Naive thymus-derived CD4-positive, alpha-beta T cell (primary cell): ENCODE measurements around the gene RSRC1. TPM values are rescaled to one million over a fixed set of nuclear protein-coding genes. Genes with fewer than 3 reads are reported as not detected.
A peak's percentile ranks its signal among the peaks of the same experiment; 100 is the strongest.

Experiments
- ATAC-seq: fragments of 150-1000 bp; cut with Tn5 transposase; 2 replicates; pipeline ENCODE4 v1.10.0; 2021; ENCODE audit warnings: mild to moderate bottlenecking, moderate library complexity
- CTCF ChIA-PET: fragments of 350-600 bp; sonication (Branson Sonifier 250); formaldehyde crosslinking; loops from one replicate; lab custom pipeline; 2021; ENCODE audit warnings: antibody characterized with exemption; lab: Charles Lee
- POLR2A ChIA-PET: fragments of 350-600 bp; sonication (Branson Sonifier 250); formaldehyde crosslinking; loops from one replicate; lab custom pipeline; 2021; ENCODE audit warnings: antibody characterized with exemption, inconsistent platforms; lab: Charles Lee
- DNase-seq, 9 donors: peaks; one replicate each; pipeline versions ENCODE4 v3.0.0 to v3.0.0-alpha.2; 2020 to 2022; ENCODE audit warnings: mixed read lengths in 1 of 9
- H3K27ac ChIP-seq: one replicate; pipeline ENCODE4 v1.7.0; 2013; ENCODE audit warnings: mild to moderate bottlenecking, low read depth, low read length, moderate library complexity
- H3K27me3 ChIP-seq, 2 donors: one replicate each; pipeline ENCODE4 v1.7.0; 2013; ENCODE audit warnings: low read length in 2 of 2, mild to moderate bottlenecking in 2 of 2, moderate library complexity in 2 of 2; ENCODE audit not compliant: control insufficient read depth in 2 of 2, insufficient read depth in 2 of 2
- H3K36me3 ChIP-seq, 3 experiments: 1 replicate in 2 of 3; 2 replicates in 1 of 3; pipeline ENCODE4 v1.7.0; 2013; ENCODE audit warnings: low read length in 3 of 3, mild to moderate bottlenecking in 3 of 3, moderate library complexity in 1 of 3; ENCODE audit not compliant: insufficient read depth in 3 of 3, control insufficient read depth in 2 of 3
- H3K4me1 ChIP-seq, 2 donors: one replicate each; pipeline ENCODE4 v1.7.0; 2013; ENCODE audit warnings: low read length in 2 of 2, mild to moderate bottlenecking in 2 of 2, moderate library complexity in 1 of 2; ENCODE audit not compliant: control insufficient read depth in 2 of 2, insufficient read depth in 2 of 2
- H3K4me3 ChIP-seq: 2 replicates; pipeline ENCODE4 v1.7.0; 2013; ENCODE audit warnings: mild to moderate bottlenecking, low read length
- H3K9me3 ChIP-seq, 3 experiments: 1 replicate in 2 of 3; 2 replicates in 1 of 3; pipeline ENCODE4 v1.7.0; 2013; ENCODE audit warnings: low read length in 3 of 3; ENCODE audit not compliant: control insufficient read depth in 2 of 3
- H3K27ac Mint-ChIP-seq, 9 donors: one replicate each; pipeline ENCODE4 v1.8.0; 2020 to 2022; ENCODE audit warnings: mixed read lengths in 9 of 9, mild to moderate bottlenecking in 8 of 9, moderate library complexity in 5 of 9, inconsistent platforms in 2 of 9
- H3K27me3 Mint-ChIP-seq, 5 donors: one replicate each; pipeline ENCODE4 v1.8.0; 2021 to 2022; ENCODE audit warnings: mixed read lengths in 5 of 5, mild to moderate bottlenecking in 1 of 5
- H3K36me3 Mint-ChIP-seq, 5 donors: one replicate each; pipeline ENCODE4 v1.8.0; 2020 to 2022; ENCODE audit warnings: mixed read lengths in 5 of 5, mild to moderate bottlenecking in 3 of 5, inconsistent platforms in 1 of 5
- H3K4me1 Mint-ChIP-seq, 7 donors: one replicate each; pipeline ENCODE4 v1.8.0; 2020 to 2022; ENCODE audit warnings: mixed read lengths in 7 of 7, mild to moderate bottlenecking in 3 of 7, inconsistent platforms in 1 of 7
- H3K4me3 Mint-ChIP-seq, 10 donors: one replicate each; pipeline ENCODE4 v1.8.0; 2020 to 2022; ENCODE audit warnings: mild to moderate bottlenecking in 10 of 10, mixed read lengths in 10 of 10, moderate library complexity in 6 of 10, inconsistent platforms in 2 of 10
- H3K9me3 Mint-ChIP-seq, 11 donors: one replicate each; pipeline ENCODE4 v1.8.0; 2020 to 2022; ENCODE audit warnings: mixed read lengths in 11 of 11, mild to moderate bottlenecking in 4 of 11, inconsistent platforms in 1 of 11, moderate library complexity in 1 of 11
- intact Hi-C, 2 donors: fragments of 100-400 bp; cut with micrococcal nuclease; formaldehyde crosslinking; loops; one replicate each; pipeline ENCODE4 v1.15.1; 2023
- polyA plus RNA-seq, 2 donors: library from polyadenylated mRNA; unstranded; fragments of 300-500 nt; fragmentation: Illumina TruSeq; gene quantifications; one replicate each; pipeline ENCODE4 v1.2.3, GENCODE V29; 2021
- total RNA-seq, 6 experiments: library from RNA in 5 of 6; stranded (reverse) in 5 of 6; gene quantifications; 1 replicate in 5 of 6; 2 replicates in 1 of 6; pipeline ENCODE4 v1.2.3 and lab custom pipeline; 2021 to 2026

Gene RSRC1
- total and polyA plus RNA-seq, 7 experiments from 2014 or later: 30.0 to 45.0 (median 37.4) TPM

GRCh38 chr3:158160958-158161357, 51.1 kb downstream of the RSRC1 start:
- no peak overlapping the region for H3K4me3 Mint-ChIP-seq
- intact Hi-C loops: no loop called here
- Histone ChIP-seq H3K9me3 (no peaks in the 10 kb centered on the region), H3K36me3 (no peaks in the 10 kb centered on the region), H3K27me3 (no peaks in the 10 kb centered on the region), H3K27ac (no peak overlapping the region), H3K4me1 (no peaks in the 10 kb centered on the region), H3K4me3 (no peak overlapping the region)
- peaks cover 0 to 5% (median 0%) of the 10 kb centered on the region in 11 donors for H3K9me3 Mint-ChIP-seq
- ChIA-PET POLR2A (no interaction called here), CTCF (no interaction called here)
- H3K27me3 Mint-ChIP-seq: no peaks in the 10 kb centered on the region
- DNase-seq: no peak
- no peak overlapping the region for H3K27ac Mint-ChIP-seq
- peaks cover 1 to 24% (median 7%) of the 10 kb centered on the region in 7 donors for H3K4me1 Mint-ChIP-seq
- H3K36me3 Mint-ChIP-seq: peaks cover 3 to 63% (median 32%) of the 10 kb centered on the region in 5 donors
- ATAC-seq: no peak

GRCh38 chr3:158165141-158165655, 55.3 kb downstream of the RSRC1 start:
- H3K36me3 Mint-ChIP-seq: peaks cover 2 to 68% (median 37%) of the 10 kb centered on the region in 5 donors
- no peak overlapping the region for H3K27ac Mint-ChIP-seq
- intact Hi-C loops: no loop called here

GRCh38 chr3:158165730-158166129, 55.8 kb downstream of the RSRC1 start:
- Mint-ChIP-seq H3K36me3 (peaks cover 3 to 69% (median 41%) of the 10 kb centered on the region in 5 donors), H3K27me3 (no peaks in the 10 kb centered on the region), H3K9me3 (peaks cover 0 to 10% (median 0%) of the 10 kb centered on the region in 11 donors), H3K27ac (no peak overlapping the region), H3K4me3 (no peak overlapping the region), H3K4me1 (peaks cover 0 to 15% (median 7%) of the 10 kb centered on the region in 7 donors)
- ATAC-seq: no peak
- DNase-seq: no peak
- H3K27me3 ChIP-seq: no peaks in the 10 kb centered on the region
- ChIA-PET POLR2A (no interaction called here), CTCF (no interaction called here)
- H3K4me1 ChIP-seq: no peaks in the 10 kb centered on the region
- H3K27ac ChIP-seq: no peak overlapping the region
- intact Hi-C loops: no loop called here
- no peaks in the 10 kb centered on the region for H3K36me3 ChIP-seq
- H3K4me3 ChIP-seq: no peak overlapping the region
- H3K9me3 ChIP-seq: no peaks in the 10 kb centered on the region

More at GRCh38 chr3:158165141-158165655, 55.3 kb downstream of the RSRC1 start:
- Mint-ChIP-seq H3K27me3 (no peaks in the 10 kb centered on the region), H3K4me3 (no peak overlapping the region), H3K9me3 (peaks cover 0 to 9% (median 0%) of the 10 kb centered on the region in 11 donors), H3K4me1 (peaks cover 0 to 15% (median 9%) of the 10 kb centered on the region in 7 donors)
- Histone ChIP-seq H3K36me3 (no peaks in the 10 kb centered on the region), H3K4me1 (no peaks in the 10 kb centered on the region), H3K9me3 (no peaks in the 10 kb centered on the region), H3K27ac (no peak overlapping the region), H3K27me3 (no peaks in the 10 kb centered on the region), H3K4me3 (no peak overlapping the region)
- no peak for ATAC-seq
- ChIA-PET CTCF (no interaction called here), POLR2A (no interaction called here)
- DNase-seq: no peak

- DNase-seq: no peak
- POLR2A ChIA-PET: no interaction called here
- Mint-ChIP-seq H3K4me1 (peaks cover 0 to 13% (median 7%) of the 10 kb centered on the region in 7 donors), H3K36me3 (peaks cover 6 to 69% (median 41%) of the 10 kb centered on the region in 5 donors), H3K27me3 (no peaks in the 10 kb centered on the region), H3K4me3 (no peak overlapping the region), H3K27ac (no peak overlapping the region), H3K9me3 (peaks cover 0 to 13% (median 0%) of the 10 kb centered on the region in 11 donors)
- no peak for ATAC-seq
- no peaks in the 10 kb centered on the region for H3K27me3 ChIP-seq
- no peaks in the 10 kb centered on the region for H3K4me1 ChIP-seq
- intact Hi-C loops: no loop called here
- no peak overlapping the region for H3K4me3 ChIP-seq
- no peak overlapping the region for H3K27ac ChIP-seq
- no peaks in the 10 kb centered on the region for H3K9me3 ChIP-seq
- CTCF ChIA-PET: no interaction called here
- no peaks in the 10 kb centered on the region for H3K36me3 ChIP-seq
These were observed 56.3 kb downstream of the RSRC1 start for GRCh38 chr3:158166223-158166622.

GRCh38 chr3:158167737-158168557, 58.1 kb downstream of the RSRC1 start:
- Mint-ChIP-seq H3K4me1 (peaks cover 0 to 9% (median 5%) of the 10 kb centered on the region in 7 donors), H3K9me3 (peaks cover 0 to 13% (median 2%) of the 10 kb centered on the region in 11 donors), H3K27ac (no peak overlapping the region), H3K27me3 (no peaks in the 10 kb centered on the region), H3K4me3 (no peak overlapping the region), H3K36me3 (peaks cover 6 to 61% (median 53%) of the 10 kb centered on the region in 5 donors)
- POLR2A ChIA-PET: interaction anchor here (0.6 kb wide), 1 partner anchor 211 kb away, joined by 5 read pairs; no protein-coding TSS in a partner anchor
- Histone ChIP-seq H3K27me3 (no peaks in the 10 kb centered on the region), H3K27ac (no peak overlapping the region), H3K9me3 (no peaks in the 10 kb centered on the region), H3K4me3 (no peak overlapping the region), H3K4me1 (no peaks in the 10 kb centered on the region), H3K36me3 (no peaks in the 10 kb centered on the region)
- DNase-seq: no peak
- ATAC-seq: peak; percentile 85
- intact Hi-C loops: no loop called here
- CTCF ChIA-PET: no interaction called here

- Histone ChIP-seq H3K4me3 (no peak overlapping the region), H3K9me3 (no peaks in the 10 kb centered on the region), H3K27ac (no peak overlapping the region), H3K4me1 (no peaks in the 10 kb centered on the region), H3K27me3 (no peaks in the 10 kb centered on the region), H3K36me3 (no peaks in the 10 kb centered on the region)
- Mint-ChIP-seq H3K9me3 (peaks cover 0 to 13% (median 4%) of the 10 kb centered on the region in 11 donors), H3K27me3 (no peaks in the 10 kb centered on the region), H3K36me3 (peaks cover 8 to 57% (median 53%) of the 10 kb centered on the region in 5 donors), H3K27ac (no peak overlapping the region), H3K4me1 (peaks cover 0 to 9% (median 3%) of the 10 kb centered on the region in 7 donors), H3K4me3 (no peak overlapping the region)
- CTCF ChIA-PET: no interaction called here
- no peak for ATAC-seq
- no peak for DNase-seq
- intact Hi-C loops: no loop called here
- POLR2A ChIA-PET: no interaction called here
These were observed 59.2 kb downstream of the RSRC1 start for GRCh38 chr3:158169091-158169491.
